Fibroblast of lung (primary cell): ENCODE measurements around the gene ARHGEF7.

Experiments used
- EZH2 ChIP-seq: IDR thresholded peaks from 2 replicates; pipeline ENCODE4 v1.5.1; 2012; ENCODE audit warnings: low read length, control low read depth, mild to moderate bottlenecking; ENCODE audit errors: missing control alignments
- TF ChIP-seq, protein P1 (sequence below), 2 donors: IDR thresholded peaks in 1 of 2; conservative IDR thresholded peaks in 1 of 2; 1 replicate in 1 of 2; 2 replicates in 1 of 2; pipeline ENCODE4 v1.5.1; 2011 to 2012; ENCODE audit warnings: low read length in 2 of 2, control low read depth in 1 of 2, inconsistent platforms in 1 of 2, low read depth in 1 of 2, mild to moderate bottlenecking in 1 of 2

GRCh38 chr13:111259058-111259457 lies 143.9 kb downstream of the ARHGEF7 start:
- TF ChIP-seq, protein P1, sequence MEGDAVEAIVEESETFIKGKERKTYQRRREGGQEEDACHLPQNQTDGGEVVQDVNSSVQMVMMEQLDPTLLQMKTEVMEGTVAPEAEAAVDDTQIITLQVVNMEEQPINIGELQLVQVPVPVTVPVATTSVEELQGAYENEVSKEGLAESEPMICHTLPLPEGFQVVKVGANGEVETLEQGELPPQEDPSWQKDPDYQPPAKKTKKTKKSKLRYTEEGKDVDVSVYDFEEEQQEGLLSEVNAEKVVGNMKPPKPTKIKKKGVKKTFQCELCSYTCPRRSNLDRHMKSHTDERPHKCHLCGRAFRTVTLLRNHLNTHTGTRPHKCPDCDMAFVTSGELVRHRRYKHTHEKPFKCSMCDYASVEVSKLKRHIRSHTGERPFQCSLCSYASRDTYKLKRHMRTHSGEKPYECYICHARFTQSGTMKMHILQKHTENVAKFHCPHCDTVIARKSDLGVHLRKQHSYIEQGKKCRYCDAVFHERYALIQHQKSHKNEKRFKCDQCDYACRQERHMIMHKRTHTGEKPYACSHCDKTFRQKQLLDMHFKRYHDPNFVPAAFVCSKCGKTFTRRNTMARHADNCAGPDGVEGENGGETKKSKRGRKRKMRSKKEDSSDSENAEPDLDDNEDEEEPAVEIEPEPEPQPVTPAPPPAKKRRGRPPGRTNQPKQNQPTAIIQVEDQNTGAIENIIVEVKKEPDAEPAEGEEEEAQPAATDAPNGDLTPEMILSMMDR (conservative IDR thresholded peaks at IDR 0.05 in 1 of 2, IDR thresholded peaks at IDR 0.05 in 1 of 2; ENCODE audit: low read depth in 1 of 2, low read length in 2 of 2) = no peak
- TF ChIP-seq EZH2 = no peak
